Measurements from ENCODE around the gene APBB2.

APBB2 gene

DNA sequence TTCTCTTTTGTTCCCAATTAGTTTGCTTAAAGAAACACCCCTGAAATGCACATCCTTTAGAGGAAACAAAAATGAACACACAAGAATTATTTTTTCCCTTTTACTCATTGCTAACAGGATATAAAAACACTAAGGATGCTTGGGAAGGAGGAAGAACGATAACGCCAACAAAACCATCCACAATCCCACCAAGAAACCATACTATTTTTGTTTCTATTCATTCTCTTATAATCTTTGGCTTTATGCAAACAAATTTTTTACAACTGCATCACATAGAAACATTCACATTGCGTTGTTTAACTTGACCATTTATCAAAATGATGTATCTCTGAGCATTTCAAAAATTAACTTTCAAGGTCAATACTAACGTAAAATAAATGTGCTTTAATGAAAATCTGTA, 12.0 kb downstream of the APBB2 start:
- no peak overlapping the region for H3K27ac ChIP-seq
- TF ChIP-seq, protein P1, sequence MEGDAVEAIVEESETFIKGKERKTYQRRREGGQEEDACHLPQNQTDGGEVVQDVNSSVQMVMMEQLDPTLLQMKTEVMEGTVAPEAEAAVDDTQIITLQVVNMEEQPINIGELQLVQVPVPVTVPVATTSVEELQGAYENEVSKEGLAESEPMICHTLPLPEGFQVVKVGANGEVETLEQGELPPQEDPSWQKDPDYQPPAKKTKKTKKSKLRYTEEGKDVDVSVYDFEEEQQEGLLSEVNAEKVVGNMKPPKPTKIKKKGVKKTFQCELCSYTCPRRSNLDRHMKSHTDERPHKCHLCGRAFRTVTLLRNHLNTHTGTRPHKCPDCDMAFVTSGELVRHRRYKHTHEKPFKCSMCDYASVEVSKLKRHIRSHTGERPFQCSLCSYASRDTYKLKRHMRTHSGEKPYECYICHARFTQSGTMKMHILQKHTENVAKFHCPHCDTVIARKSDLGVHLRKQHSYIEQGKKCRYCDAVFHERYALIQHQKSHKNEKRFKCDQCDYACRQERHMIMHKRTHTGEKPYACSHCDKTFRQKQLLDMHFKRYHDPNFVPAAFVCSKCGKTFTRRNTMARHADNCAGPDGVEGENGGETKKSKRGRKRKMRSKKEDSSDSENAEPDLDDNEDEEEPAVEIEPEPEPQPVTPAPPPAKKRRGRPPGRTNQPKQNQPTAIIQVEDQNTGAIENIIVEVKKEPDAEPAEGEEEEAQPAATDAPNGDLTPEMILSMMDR (IDR thresholded peaks at IDR 0.05), result no peak
- no peaks in the 10 kb centered on the region for H3K4me1 ChIP-seq (ENCODE audit: control insufficient read depth in 1 of 2, insufficient read depth in 1 of 2, low read depth in 1 of 2, low read length in 1 of 2)
- H3K27me3 ChIP-seq, result peaks cover 11% of the 10 kb centered on the region
- no peak overlapping the region for H3K4me3 ChIP-seq (ENCODE audit: low read depth in 1 of 2, low read length in 1 of 2)
- no peaks in the 10 kb centered on the region for H3K9me3 ChIP-seq
- no peaks in the 10 kb centered on the region for H3K36me3 ChIP-seq

DNA sequence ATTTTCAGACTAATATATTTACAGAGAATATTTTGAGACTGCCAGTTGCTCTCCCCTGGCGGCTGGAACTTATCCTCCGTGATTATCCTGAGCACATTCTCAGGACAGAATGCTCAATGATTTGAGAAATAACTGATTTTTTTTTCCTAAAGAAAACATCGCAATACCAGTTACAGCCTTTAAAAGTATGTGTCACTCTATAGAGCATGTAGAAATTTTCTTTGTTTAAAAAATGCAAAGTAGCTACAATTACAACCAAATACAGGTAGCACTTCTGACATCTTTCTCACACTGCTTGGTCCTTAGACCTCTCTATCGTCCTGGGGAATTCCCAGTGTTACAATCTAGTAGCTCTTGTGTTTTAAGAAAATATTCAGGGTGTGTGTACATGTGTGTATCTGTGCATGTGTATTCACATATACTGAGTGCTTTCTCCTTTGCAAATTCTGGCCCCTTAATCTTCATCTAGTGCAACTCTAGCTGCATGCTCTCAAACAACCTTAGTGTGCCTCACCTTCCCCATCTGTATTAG, 13.8 kb downstream of the APBB2 start:
- Histone ChIP-seq H3K9me3 (no peaks in the 10 kb centered on the region), H3K27me3 (peaks cover 11% of the 10 kb centered on the region), H3K4me3 (ENCODE audit: low read depth in 1 of 2, low read length in 1 of 2) (no peak overlapping the region), H3K36me3 (no peaks in the 10 kb centered on the region), H3K27ac (no peak overlapping the region), H3K4me1 (ENCODE audit: control insufficient read depth in 1 of 2, insufficient read depth in 1 of 2, low read depth in 1 of 2, low read length in 1 of 2) (no peaks in the 10 kb centered on the region)
- TF ChIP-seq, protein P1 (IDR thresholded peaks at IDR 0.05), result no peak

DNA sequence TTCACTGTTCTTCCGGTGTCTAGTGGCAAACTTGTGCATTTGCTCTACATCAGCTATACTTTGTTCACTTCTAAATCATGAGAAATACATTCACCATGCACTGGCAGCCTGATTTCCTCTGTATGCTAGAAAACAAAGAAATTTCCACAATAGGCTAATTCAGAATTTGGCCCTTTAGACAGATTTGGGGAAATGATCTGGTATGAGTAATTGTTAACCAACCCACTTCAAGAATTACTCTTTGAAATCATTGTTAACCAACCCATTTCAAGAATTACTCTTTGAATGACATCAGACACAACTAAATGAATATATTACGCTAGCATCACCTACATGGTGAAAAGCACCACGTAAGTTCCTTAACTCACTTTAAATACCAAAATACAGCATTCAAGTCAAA, 14.6 kb downstream of the APBB2 start:
- no peaks in the 10 kb centered on the region for H3K9me3 ChIP-seq
- H3K27me3 ChIP-seq, result peaks cover 11% of the 10 kb centered on the region
- H3K4me1 ChIP-seq (ENCODE audit: control insufficient read depth in 1 of 2, insufficient read depth in 1 of 2, low read depth in 1 of 2, low read length in 1 of 2), result no peaks in the 10 kb centered on the region
- TF ChIP-seq, protein P1 (IDR thresholded peaks at IDR 0.05), result no peak
- no peak overlapping the region for H3K27ac ChIP-seq
- no peak overlapping the region for H3K4me3 ChIP-seq (ENCODE audit: low read depth in 1 of 2, low read length in 1 of 2)
- no peaks in the 10 kb centered on the region for H3K36me3 ChIP-seq

DNA sequence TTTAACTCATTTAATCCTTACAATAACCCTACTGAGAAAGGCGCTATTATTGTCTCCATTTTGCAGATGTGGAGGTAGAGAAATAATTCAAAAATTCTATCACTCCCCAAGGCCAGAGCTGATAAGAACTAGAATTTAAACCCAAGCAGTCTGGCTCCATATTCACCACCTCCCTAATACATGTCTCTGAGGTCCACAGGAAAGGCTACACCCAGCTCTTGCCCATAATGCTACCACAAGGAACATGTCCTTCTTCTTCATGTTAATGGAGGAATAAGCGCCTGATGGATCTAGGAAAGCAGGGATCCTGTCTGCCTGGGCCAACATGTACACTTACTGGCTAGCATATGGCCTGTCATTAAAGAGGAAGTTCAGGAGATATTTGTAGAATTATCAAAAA, 16.3 kb downstream of the APBB2 start:
- Histone ChIP-seq H3K4me3 (ENCODE audit: low read depth in 1 of 2, low read length in 1 of 2) (no peak overlapping the region), H3K4me1 (ENCODE audit: control insufficient read depth in 1 of 2, insufficient read depth in 1 of 2, low read depth in 1 of 2, low read length in 1 of 2) (no peaks in the 10 kb centered on the region), H3K27me3 (peaks cover 6% of the 10 kb centered on the region), H3K27ac (no peak overlapping the region), H3K9me3 (no peaks in the 10 kb centered on the region), H3K36me3 (no peaks in the 10 kb centered on the region)
- TF ChIP-seq, protein P1 (IDR thresholded peaks at IDR 0.05), result no peak

DNA sequence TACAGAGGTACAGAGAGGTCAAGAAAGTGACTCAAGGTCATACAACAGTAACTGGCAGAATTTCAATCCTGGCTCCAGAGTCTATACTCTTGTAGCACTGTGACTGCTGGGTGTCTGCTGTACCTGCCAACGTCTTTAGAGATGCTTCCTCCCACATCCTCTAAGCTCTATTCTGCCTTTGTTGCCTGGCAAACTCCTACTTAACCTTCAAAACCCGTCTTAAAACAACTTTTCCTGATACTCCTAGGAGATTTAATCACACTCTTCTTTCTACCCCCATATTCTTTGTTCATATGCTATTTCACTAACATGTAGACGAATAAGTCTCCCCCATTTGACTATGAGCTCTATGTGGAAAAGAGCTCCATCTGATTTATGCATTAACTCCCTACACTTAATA, 16.8 kb downstream of the APBB2 start:
- Histone ChIP-seq H3K27me3 (peaks cover 6% of the 10 kb centered on the region), H3K36me3 (no peaks in the 10 kb centered on the region), H3K27ac (no peak overlapping the region), H3K4me1 (ENCODE audit: control insufficient read depth in 1 of 2, insufficient read depth in 1 of 2, low read depth in 1 of 2, low read length in 1 of 2) (no peaks in the 10 kb centered on the region), H3K4me3 (ENCODE audit: low read depth in 1 of 2, low read length in 1 of 2) (no peak overlapping the region), H3K9me3 (no peaks in the 10 kb centered on the region)
- TF ChIP-seq, protein P1 (IDR thresholded peaks at IDR 0.05), result no peak

All from neutrophil (primary cell).